GM15510 (cell line): ENCODE data around the gene ANXA4.

ENCODE experiments used
- POLR2A ChIP-seq: IDR thresholded peaks from 3 replicates; pipeline ENCODE4 v1.6.1; 2011; ENCODE audit warnings: borderline replicate concordance; ENCODE audit not compliant: insufficient read length; ENCODE audit errors: extremely low read depth

Gene ANXA4

GRCh38 chr2:69810550-69810949 is 68.6 kb downstream of the ANXA4 start:
- no peak for TF ChIP-seq POLR2A

GRCh38 chr2:69811018-69811417 is 69.1 kb downstream of the ANXA4 start:
- no peak for TF ChIP-seq POLR2A

- TF ChIP-seq POLR2A, result no peak
Observed at GRCh38 chr2:69811591-69811990, 69.7 kb downstream of the ANXA4 start.

GRCh38 chr2:69815717-69816116 is 73.8 kb downstream of the ANXA4 start:
- TF ChIP-seq POLR2A, result no peak

GRCh38 chr2:69816923-69817542 is 75.1 kb downstream of the ANXA4 start:
- no peak for TF ChIP-seq POLR2A

- TF ChIP-seq POLR2A, result no peak
Observed at GRCh38 chr2:69817729-69818501, 76.0 kb downstream of the ANXA4 start.

- TF ChIP-seq POLR2A, result no peak
Observed at GRCh38 chr2:69827796-69828540, 86.0 kb downstream of the ANXA4 start.

GRCh38 chr2:69828938-69829255 is 87.0 kb downstream of the ANXA4 start:
- TF ChIP-seq POLR2A, result no peak

GRCh38 chr2:69829256-69830044 is 87.5 kb downstream of the ANXA4 start, which contains the start of gene GMCL1:
TSS of gene GMCL1 (plus strand) at chr2:69829660. CDS start at chr2:69829893, 233 bp downstream.
- peak; percentile 77 for TF ChIP-seq POLR2A

- no peak for TF ChIP-seq POLR2A
Observed at GRCh38 chr2:69830045-69830905, 88.3 kb downstream of the ANXA4 start.

- no peak for TF ChIP-seq POLR2A
Observed at GRCh38 chr2:69831354-69831905, 89.5 kb downstream of the ANXA4 start.

- TF ChIP-seq POLR2A, result no peak
Observed at GRCh38 chr2:69833752-69834151, 91.8 kb downstream of the ANXA4 start.

GRCh38 chr2:69835666-69836065 is 93.7 kb downstream of the ANXA4 start:
- TF ChIP-seq POLR2A, result no peak

- TF ChIP-seq POLR2A, result no peak
Observed at GRCh38 chr2:69836316-69836715, 94.4 kb downstream of the ANXA4 start.
